Lower leg skin (tissue), 3 donors: Measurements from ENCODE around the gene KLHL17.

Experiments
- CTCF ChIP-seq, 3 donors: fragments of 450-650 bp; IDR thresholded peaks; one replicate each; pipeline ENCODE4 v1.5.1; 2016; ENCODE audit warnings: antibody characterized with exemption in 3 of 3, mild to moderate bottlenecking in 3 of 3, moderate library complexity in 2 of 3
- POLR2A ChIP-seq, 2 donors: fragments of 450-650 bp; IDR thresholded peaks; one replicate each; pipeline ENCODE4 v1.6.1; 2016 to 2017; ENCODE audit warnings: antibody characterized with exemption in 2 of 2, mild to moderate bottlenecking in 1 of 2, moderate library complexity in 1 of 2

GRCh38 chr1:933603-933940, 26.8 kb upstream of the KLHL17 start:
- TF ChIP-seq POLR2A (IDR thresholded peaks at IDR 0.05): no peak
- TF ChIP-seq CTCF (IDR thresholded peaks at IDR 0.05): no peak
